Measurements from ENCODE around the gene SLC37A3.

SLC37A3 gene

DNA sequence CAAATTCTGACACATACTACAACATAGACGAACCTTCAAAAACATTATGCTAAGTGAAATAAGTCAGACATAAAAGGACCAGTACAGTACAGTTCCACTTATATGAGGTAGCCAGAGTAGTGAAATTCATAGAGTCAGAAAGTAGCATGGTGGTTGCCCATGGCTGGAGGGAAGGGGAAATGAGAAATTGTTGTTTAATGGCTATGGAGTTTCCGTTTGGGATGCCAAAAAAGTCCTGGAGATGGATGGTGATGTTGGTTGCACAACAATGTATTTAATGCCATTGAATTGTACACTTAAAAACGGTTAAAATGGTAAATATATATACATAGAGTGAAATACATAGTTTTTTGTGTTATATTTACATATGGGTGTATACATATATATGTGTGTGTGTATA is 2.1 kb upstream of the SLC37A3 start:
- no peak for DNase-seq (ENCODE audit: low read depth)
- H3K4me3 ChIP-seq (ENCODE audit: low read length): no peak overlapping the region
- TF ChIP-seq, protein P1, sequence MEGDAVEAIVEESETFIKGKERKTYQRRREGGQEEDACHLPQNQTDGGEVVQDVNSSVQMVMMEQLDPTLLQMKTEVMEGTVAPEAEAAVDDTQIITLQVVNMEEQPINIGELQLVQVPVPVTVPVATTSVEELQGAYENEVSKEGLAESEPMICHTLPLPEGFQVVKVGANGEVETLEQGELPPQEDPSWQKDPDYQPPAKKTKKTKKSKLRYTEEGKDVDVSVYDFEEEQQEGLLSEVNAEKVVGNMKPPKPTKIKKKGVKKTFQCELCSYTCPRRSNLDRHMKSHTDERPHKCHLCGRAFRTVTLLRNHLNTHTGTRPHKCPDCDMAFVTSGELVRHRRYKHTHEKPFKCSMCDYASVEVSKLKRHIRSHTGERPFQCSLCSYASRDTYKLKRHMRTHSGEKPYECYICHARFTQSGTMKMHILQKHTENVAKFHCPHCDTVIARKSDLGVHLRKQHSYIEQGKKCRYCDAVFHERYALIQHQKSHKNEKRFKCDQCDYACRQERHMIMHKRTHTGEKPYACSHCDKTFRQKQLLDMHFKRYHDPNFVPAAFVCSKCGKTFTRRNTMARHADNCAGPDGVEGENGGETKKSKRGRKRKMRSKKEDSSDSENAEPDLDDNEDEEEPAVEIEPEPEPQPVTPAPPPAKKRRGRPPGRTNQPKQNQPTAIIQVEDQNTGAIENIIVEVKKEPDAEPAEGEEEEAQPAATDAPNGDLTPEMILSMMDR (conservative IDR thresholded peaks at IDR 0.05; ENCODE audit: low read length): no peak

DNA sequence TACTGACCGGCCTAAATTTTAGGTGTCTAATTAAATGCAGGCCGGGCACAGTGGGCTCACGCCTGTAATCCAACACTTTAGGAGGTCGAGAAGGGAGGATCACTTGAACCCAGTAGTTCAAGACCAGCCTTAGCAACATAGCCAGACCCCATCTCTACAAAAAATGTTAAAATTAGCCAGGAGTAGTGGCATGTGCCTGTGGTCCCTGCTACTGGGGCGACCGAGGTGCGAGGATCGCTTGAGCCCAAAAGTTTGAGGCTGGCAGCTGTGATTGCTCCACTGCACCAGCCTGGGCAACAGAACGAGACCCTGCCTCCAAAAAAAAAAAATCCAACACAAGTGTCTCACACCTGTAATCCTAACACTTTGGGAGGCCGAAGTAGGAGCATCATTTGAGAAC is 491 bp upstream of the SLC37A3 start:
- no peak for DNase-seq (ENCODE audit: low read depth)
- no peak overlapping the region for H3K4me3 ChIP-seq (ENCODE audit: low read length)
- TF ChIP-seq, protein P1 (conservative IDR thresholded peaks at IDR 0.05; ENCODE audit: low read length): no peak

DNA sequence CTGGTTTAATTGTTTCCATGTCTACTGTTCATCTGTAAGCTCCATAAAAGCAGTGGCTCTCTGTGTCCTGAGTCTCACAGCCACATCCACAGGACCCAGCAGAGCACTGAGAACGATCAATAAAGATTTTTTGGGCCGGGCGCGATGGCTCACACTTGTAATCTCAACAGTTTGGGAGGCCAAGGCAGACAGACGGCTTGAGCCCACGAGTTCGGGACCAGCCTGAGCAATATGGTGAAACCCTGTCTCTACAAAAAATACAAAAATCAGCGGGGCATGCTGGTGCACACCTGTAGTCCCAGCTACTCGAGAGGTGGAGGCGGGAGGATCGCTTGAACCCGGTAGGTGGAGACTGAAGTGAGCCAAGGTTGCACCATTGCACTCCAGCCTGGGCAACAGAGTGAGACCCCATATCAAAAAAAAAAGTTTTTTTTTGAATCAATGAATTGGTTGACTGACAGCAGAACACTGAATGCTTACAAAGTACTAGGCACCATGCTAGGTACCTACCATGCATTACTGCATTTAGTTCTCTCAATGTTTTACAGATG is 4.5 kb downstream of the SLC37A3 start:
- TF ChIP-seq, protein P1 (conservative IDR thresholded peaks at IDR 0.05; ENCODE audit: low read length): no peak
- no peak overlapping the region for H3K4me3 ChIP-seq (ENCODE audit: low read length)
- no peak for DNase-seq (ENCODE audit: low read depth)

DNA sequence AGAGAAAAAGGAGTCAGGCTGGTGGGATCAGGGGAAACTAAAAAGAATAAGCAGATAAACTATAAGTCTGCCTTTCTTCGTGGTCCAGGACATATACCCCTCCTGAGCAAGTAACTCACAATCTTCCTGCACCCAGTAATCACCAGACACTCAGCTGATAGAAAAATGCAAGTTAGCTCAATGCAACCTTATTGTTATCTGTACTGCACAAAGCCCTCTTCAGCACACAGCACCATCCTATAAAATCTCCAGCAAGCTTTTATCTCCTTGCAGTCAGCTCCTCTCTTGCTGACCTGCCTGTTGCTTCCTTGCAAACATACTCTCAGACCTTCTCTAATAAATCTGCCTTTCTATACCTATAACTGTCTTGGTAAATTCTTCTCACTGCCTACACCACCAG is 6.7 kb downstream of the SLC37A3 start:
- DNase-seq (ENCODE audit: low read depth): no peak
- no peak overlapping the region for H3K4me3 ChIP-seq (ENCODE audit: low read length)
- TF ChIP-seq, protein P1 (conservative IDR thresholded peaks at IDR 0.05; ENCODE audit: low read length): no peak

DNA sequence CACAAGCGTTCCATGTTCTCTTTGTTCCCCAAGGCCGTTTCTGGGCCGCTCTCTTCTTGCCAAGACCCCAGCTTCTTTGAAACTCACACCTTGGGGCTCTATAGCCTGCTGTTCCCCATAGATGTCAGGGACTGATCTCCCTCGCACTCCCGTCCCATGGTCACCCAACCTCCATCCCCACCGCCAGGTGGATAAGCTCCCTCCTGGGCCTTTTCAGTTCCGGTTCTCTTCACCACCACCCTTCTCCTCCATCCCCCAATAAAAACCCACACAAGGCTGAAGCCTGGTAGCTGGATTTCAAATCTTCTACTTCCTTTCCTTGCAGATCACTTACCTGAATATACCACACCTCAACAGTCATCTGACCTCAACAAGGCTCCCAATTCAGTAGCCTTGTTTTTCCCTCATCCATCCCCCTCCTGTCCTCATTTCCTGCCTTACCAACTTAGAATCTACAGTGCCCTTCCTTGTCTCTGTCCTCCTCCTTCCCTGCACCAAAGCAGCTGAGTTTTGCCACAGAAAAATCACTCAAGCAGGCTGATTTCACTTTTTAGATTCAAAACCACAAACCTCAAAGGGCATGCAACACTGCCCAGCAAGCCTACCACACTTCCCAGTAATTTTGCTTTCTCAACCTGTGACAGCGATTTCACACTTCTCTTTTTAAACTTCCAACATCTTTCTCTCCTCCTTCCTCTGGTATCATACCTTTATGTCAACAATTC is 7.7 kb downstream of the SLC37A3 start:
- peak; percentile 58 for DNase-seq (ENCODE audit: low read depth)
- TF ChIP-seq, protein P1 (conservative IDR thresholded peaks at IDR 0.05; ENCODE audit: low read length): no peak
- no peak overlapping the region for H3K4me3 ChIP-seq (ENCODE audit: low read length)

DNA sequence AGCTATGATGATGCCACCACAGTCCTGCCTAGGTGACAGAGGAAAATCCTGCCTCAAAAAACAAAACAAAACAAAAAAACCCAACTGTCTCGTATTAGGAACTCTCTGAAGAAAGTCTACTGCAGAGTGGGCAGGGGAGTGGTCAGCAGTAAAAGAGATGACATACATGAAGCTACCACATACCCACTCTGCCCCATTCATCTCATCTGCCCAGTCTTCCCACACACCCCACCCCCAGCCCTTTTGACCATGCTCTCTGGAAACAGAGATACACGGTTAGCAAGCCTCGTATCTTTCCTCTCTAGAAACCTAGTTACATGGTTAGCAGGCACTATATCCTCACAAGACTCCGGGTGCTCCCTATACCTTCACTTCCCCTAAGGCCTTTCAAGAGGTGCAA is 8.3 kb downstream of the SLC37A3 start:
- TF ChIP-seq, protein P1 (conservative IDR thresholded peaks at IDR 0.05; ENCODE audit: low read length): no peak
- no peak for DNase-seq (ENCODE audit: low read depth)
- no peak overlapping the region for H3K4me3 ChIP-seq (ENCODE audit: low read length)

DNA sequence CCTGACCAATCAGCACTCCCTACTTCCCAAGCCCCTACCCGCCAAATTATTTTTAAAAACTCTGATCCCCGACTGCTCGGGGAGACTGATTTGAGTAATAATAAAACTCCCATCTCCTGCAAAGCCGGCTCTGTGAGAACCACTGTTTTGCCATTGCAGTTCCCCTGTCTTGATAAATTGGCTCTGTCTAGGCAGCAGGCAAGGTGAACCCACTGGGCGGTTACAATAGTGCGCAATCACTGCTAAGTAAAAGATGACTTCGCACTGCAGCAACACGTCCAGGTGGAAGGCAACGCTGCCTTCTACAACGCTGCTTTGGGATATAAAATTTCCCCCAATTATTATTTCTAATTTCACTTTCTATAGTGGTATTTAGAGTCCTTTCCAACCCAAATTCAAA is 8.9 kb downstream of the SLC37A3 start:
- no peak overlapping the region for H3K4me3 ChIP-seq (ENCODE audit: low read length)
- TF ChIP-seq, protein P1 (conservative IDR thresholded peaks at IDR 0.05; ENCODE audit: low read length): no peak
- no peak for DNase-seq (ENCODE audit: low read depth)
